Muscle layer of duodenum (tissue), 2 donors: Measurements from ENCODE around the gene PF4V1.

Experiments used
- H3K27ac ChIP-seq: one replicate; pipeline ENCODE4 v1.7.0; 2013; ENCODE audit warnings: mild to moderate bottlenecking, low read length
- H3K27me3 ChIP-seq: one replicate; pipeline ENCODE4 v1.7.0; 2013; ENCODE audit warnings: low read depth, mild to moderate bottlenecking, control low read depth, low read length
- H3K36me3 ChIP-seq, 2 donors: one replicate each; pipeline ENCODE4 v1.7.0; 2013; ENCODE audit warnings: low read length in 2 of 2, control low read depth in 1 of 2, mild to moderate bottlenecking in 1 of 2; ENCODE audit not compliant: insufficient read depth in 2 of 2, control insufficient read depth in 1 of 2
- H3K4me1 ChIP-seq, 2 donors: one replicate each; pipeline ENCODE4 v1.7.0; 2013; ENCODE audit warnings: low read length in 2 of 2, mild to moderate bottlenecking in 2 of 2, control low read depth in 1 of 2, moderate library complexity in 1 of 2; ENCODE audit not compliant: insufficient read depth in 2 of 2, control insufficient read depth in 1 of 2
- H3K4me3 ChIP-seq, 2 donors: one replicate each; pipeline ENCODE4 v1.7.0; 2013; ENCODE audit warnings: low read length in 2 of 2, low read depth in 1 of 2, mild to moderate bottlenecking in 1 of 2
- H3K9me3 ChIP-seq, 2 donors: one replicate each; pipeline ENCODE4 v1.7.0; 2013; ENCODE audit warnings: low read length in 2 of 2, control low read depth in 1 of 2, mild to moderate bottlenecking in 1 of 2; ENCODE audit not compliant: control insufficient read depth in 1 of 2
- donor health status: healthy.

The PF4V1 gene

GRCh38 chr4:73831569-73831968, 21.5 kb upstream of the PF4V1 start:
- H3K27me3 ChIP-seq: no peaks in the 10 kb centered on the region
- no peaks in the 10 kb centered on the region for H3K36me3 ChIP-seq
- H3K27ac ChIP-seq: no peak overlapping the region
- H3K4me3 ChIP-seq: no peak overlapping the region
- no peaks in the 10 kb centered on the region for H3K9me3 ChIP-seq
- H3K4me1 ChIP-seq: peaks cover 0 to 2% of the 10 kb centered on the region in 2 donors

DNA sequence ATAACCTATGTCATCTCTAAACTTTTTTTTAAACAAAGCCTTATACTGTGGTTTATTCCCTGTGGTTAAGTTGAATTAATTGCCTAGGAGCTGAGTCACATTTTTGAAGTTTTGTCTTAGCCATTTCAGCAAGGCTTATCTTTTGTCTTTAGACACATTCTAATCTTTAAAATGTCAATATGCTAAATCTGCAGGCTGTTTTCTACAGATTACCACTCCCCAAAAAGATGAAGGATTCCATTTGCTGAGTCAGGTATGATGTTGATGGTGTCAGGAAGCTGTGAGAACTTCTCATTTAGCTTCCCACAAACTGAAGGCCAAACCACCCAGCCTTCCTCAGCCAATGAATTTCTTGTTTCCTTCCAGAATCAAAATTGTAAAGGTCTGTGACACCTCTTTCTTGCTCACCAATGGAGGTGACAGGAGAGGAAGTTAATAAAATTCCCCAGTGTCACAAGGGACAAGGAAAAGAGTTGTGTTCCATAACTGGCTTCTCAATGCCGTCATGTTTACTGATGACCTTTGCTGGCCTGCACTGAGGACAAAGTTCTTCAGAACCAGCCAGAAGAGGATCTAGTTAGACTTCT, 20.4 kb upstream of the PF4V1 start:
- no peaks in the 10 kb centered on the region for H3K9me3 ChIP-seq
- H3K27ac ChIP-seq: no peak overlapping the region
- no peak overlapping the region for H3K4me3 ChIP-seq
- no peaks in the 10 kb centered on the region for H3K27me3 ChIP-seq
- no peaks in the 10 kb centered on the region for H3K36me3 ChIP-seq
- peaks cover 0 to 7% of the 10 kb centered on the region in 2 donors for H3K4me1 ChIP-seq

DNA sequence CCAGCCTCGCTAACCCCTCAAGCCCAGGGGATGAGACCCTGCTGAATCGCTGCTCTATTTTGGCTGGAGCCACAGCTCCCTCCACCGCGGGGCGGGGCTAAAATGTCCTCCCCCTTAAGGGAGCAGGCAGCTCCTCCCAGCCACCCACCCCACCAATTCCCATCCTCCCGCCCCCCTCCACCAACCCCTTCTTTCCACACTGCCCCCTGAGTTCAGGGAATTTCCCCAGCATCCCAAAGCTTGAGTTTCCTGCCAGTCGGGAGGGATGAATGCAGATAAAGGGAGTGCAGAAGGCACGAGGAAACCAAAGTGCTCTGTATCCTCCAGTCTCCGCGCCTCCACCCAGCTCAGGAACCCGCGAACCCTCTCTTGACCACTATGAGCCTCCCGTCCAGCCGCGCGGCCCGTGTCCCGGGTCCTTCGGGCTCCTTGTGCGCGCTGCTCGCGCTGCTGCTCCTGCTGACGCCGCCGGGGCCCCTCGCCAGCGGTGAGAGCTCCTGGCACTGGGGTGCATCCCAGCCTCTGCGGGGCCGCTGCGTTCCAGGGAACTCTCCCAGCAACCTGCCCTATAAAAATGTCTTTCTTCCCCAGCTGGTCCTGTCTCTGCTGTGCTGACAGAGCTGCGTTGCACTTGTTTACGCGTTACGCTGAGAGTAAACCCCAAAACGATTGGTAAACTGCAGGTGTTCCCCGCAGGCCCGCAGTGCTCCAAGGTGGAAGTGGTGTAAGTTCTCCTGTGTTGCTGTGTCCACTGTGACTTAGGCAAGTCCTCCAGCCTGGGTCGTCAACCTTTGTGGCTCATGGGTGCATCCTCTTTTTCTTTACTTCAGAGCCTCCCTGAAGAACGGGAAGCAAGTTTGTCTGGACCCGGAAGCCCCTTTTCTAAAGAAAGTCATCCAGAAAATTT, 16.5 kb upstream of the PF4V1 start, which contains the start of gene CXCL6:
TSS of gene CXCL6 (plus strand) at position 306 of the 907 bp plus-strand sequence. CDS start at position 379, 73 bp downstream.
- Histone ChIP-seq H3K4me3 (peak within 1 kb of the TSS; percentile 38 to 47), H3K27ac (no peak within 1 kb of the TSS), H3K27me3 (no peaks in the 10 kb centered on the region), H3K36me3 (no peaks in the 10 kb centered on the region), H3K4me1 (peaks cover 0 to 7% of the 10 kb centered on the region in 2 donors), H3K9me3 (no peaks in the 10 kb centered on the region)

GRCh38 chr4:73839071-73839470, 14.0 kb upstream of the PF4V1 start:
- Histone ChIP-seq H3K4me1 (peaks cover 0 to 7% of the 10 kb centered on the region in 2 donors), H3K36me3 (no peaks in the 10 kb centered on the region), H3K4me3 (no peak overlapping the region), H3K27me3 (no peaks in the 10 kb centered on the region), H3K9me3 (no peaks in the 10 kb centered on the region), H3K27ac (no peak overlapping the region)

GRCh38 chr4:73839715-73840114, 13.4 kb upstream of the PF4V1 start:
- Histone ChIP-seq H3K27me3 (no peaks in the 10 kb centered on the region), H3K27ac (no peak overlapping the region)

GRCh38 chr4:73841243-73841925, 11.7 kb upstream of the PF4V1 start:
- Histone ChIP-seq H3K27ac (no peak overlapping the region), H3K9me3 (no peaks in the 10 kb centered on the region), H3K4me1 (peaks cover 0 to 6% of the 10 kb centered on the region in 2 donors), H3K27me3 (no peaks in the 10 kb centered on the region), H3K36me3 (no peaks in the 10 kb centered on the region), H3K4me3 (no peak overlapping the region)

More at GRCh38 chr4:73839715-73840114, 13.4 kb upstream of the PF4V1 start:
- Histone ChIP-seq H3K9me3 (no peaks in the 10 kb centered on the region), H3K4me1 (peaks cover 0 to 7% of the 10 kb centered on the region in 2 donors), H3K4me3 (no peak overlapping the region), H3K36me3 (no peaks in the 10 kb centered on the region)

DNA sequence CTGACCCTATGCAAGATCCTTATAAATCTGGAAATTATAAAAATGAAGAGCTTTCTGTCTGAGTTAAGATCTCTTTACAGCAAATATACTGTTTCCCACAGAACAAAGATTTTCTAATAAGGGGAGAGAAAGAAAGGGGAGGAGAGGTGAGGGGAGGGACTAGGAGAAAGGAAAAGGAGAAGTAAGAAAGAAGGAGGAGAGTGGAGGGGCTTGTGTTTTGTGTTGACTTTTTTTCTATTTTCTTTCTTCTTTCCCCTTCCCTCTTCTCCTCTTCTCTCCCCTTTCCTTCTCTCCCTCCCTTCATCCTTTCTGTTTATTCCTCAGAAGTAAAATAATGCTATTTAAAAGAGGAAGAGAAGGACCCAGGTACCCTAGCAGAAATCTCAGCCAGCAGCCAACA, 10.4 kb upstream of the PF4V1 start:
- no peaks in the 10 kb centered on the region for H3K36me3 ChIP-seq
- no peaks in the 10 kb centered on the region for H3K4me1 ChIP-seq
- H3K27ac ChIP-seq: no peak overlapping the region
- H3K27me3 ChIP-seq: no peaks in the 10 kb centered on the region
- no peak overlapping the region for H3K4me3 ChIP-seq
- no peaks in the 10 kb centered on the region for H3K9me3 ChIP-seq

DNA sequence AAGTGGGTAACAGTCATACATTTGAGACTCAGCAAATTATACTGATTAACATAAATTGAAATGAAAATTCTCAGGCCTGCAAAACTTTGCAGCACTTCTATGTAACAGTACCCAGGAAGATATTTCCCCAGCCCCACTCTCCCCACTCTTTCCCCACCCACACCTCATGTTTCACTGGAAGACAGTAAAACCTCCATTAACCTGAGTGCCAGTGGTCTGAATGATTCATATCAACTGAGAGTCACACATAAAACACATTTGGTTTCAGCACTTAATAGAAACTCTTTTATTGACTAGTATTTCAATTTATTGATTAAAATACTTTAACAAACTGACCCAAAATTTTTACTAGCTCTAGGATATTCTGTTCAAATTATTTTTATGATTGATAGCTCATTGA, 9.7 kb upstream of the PF4V1 start:
- no peaks in the 10 kb centered on the region for H3K27me3 ChIP-seq
- no peak overlapping the region for H3K4me3 ChIP-seq
- H3K4me1 ChIP-seq: no peaks in the 10 kb centered on the region
- no peaks in the 10 kb centered on the region for H3K36me3 ChIP-seq
- H3K9me3 ChIP-seq: no peaks in the 10 kb centered on the region
- H3K27ac ChIP-seq: no peak overlapping the region

GRCh38 chr4:73844345-73844744, 8.8 kb upstream of the PF4V1 start:
- Histone ChIP-seq H3K4me1 (no peaks in the 10 kb centered on the region), H3K36me3 (no peaks in the 10 kb centered on the region), H3K27ac (no peak overlapping the region), H3K9me3 (no peaks in the 10 kb centered on the region), H3K4me3 (no peak overlapping the region), H3K27me3 (no peaks in the 10 kb centered on the region)

DNA sequence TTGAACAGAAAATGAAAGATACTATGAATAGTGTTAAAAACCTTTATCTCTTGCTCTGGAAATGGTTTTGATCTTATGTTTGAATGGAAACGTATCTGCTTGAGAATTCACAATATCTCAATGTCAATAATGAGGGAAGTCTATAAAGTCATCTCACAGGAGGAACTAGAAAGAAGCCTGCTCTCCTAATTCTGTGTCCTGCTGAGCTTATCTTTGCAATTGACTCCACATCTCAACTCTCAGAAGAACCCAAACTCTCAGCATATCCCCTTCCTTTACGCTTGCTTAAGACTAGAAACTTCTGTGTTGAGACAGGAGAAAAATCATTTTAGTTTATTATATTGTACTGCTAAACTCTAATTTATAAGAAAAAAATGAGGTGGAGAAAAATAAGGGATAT, 8.3 kb upstream of the PF4V1 start:
- no peak overlapping the region for H3K4me3 ChIP-seq
- no peaks in the 10 kb centered on the region for H3K9me3 ChIP-seq
- H3K27me3 ChIP-seq: no peaks in the 10 kb centered on the region
- no peaks in the 10 kb centered on the region for H3K36me3 ChIP-seq
- H3K27ac ChIP-seq: no peak overlapping the region
- no peaks in the 10 kb centered on the region for H3K4me1 ChIP-seq

DNA sequence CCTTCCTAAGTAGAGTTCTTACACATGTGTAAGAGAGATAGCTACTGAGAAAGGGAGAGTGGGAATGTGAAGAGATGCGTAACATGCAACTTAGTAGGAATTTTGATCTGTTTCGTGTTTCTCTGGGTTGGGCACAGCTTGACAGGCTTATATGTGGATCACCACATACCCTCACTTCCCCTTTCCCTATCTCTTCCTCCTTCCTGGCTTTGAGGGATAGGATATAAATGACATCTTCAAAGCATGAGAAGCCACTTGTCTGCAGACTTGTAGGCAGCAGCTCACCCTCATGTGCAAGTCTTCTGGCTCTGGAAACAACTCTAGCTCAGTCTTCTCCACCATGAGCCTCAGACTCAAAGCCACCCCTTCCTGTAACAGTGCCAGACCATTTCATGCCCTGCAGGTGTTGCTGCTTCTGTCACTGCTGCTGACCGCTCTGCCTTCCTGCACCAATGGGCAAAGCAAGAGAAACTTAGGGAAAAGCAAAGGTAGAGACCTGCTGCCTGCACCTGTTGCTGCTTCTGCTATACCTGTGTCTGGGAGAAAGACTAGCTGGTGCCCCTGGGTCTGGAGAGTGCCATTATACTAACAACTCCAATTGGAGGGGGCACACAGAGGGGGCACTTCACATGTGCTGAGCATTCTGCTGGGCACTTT, 5.4 kb upstream of the PF4V1 start:
- H3K4me3 ChIP-seq: no peak overlapping the region

More for the DNA sequence above, 5.4 kb upstream of the PF4V1 start:
- Histone ChIP-seq H3K9me3 (no peaks in the 10 kb centered on the region), H3K36me3 (no peaks in the 10 kb centered on the region), H3K27ac (no peak overlapping the region), H3K27me3 (no peaks in the 10 kb centered on the region), H3K4me1 (no peaks in the 10 kb centered on the region)
